ENCODE measurements around the gene OCA2. TPM values are rescaled to one million over a fixed set of nuclear protein-coding genes. Genes with fewer than 3 reads are reported as not detected.

The OCA2 gene
- total and polyA plus RNA-seq, 4 donors: 0.49 to 23.0 (median 2.3) TPM

DNA sequence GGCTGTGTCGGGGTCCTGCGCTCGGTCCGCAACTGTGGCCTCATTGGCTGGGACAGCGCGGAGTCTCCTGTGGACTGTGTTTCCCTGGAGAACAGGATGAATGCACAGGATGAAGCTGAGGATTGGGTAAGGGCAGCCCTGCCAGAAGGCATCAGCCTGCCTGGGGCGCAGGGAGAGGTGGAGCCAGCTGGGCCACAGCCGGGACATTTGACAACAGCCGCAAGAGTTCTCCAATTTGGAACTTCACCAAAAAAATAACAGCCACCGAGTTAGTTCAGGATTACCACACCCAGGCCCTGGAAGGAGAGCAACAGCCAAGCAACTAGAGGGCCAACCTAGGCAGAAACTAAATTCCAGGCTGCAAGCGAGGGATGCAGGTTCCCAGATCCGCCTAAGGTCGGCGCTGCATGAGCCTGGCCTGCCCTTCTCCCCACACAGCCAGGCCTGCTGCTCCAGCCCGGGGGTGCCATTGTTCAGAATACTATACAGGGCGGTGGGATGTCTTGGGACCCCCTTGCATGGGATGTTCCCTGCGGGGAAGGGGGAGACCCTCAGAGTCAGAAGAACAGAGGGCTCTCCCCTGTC is 229.3 kb downstream of the OCA2 start:
- TF ChIP-seq, protein P1, sequence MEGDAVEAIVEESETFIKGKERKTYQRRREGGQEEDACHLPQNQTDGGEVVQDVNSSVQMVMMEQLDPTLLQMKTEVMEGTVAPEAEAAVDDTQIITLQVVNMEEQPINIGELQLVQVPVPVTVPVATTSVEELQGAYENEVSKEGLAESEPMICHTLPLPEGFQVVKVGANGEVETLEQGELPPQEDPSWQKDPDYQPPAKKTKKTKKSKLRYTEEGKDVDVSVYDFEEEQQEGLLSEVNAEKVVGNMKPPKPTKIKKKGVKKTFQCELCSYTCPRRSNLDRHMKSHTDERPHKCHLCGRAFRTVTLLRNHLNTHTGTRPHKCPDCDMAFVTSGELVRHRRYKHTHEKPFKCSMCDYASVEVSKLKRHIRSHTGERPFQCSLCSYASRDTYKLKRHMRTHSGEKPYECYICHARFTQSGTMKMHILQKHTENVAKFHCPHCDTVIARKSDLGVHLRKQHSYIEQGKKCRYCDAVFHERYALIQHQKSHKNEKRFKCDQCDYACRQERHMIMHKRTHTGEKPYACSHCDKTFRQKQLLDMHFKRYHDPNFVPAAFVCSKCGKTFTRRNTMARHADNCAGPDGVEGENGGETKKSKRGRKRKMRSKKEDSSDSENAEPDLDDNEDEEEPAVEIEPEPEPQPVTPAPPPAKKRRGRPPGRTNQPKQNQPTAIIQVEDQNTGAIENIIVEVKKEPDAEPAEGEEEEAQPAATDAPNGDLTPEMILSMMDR (IDR thresholded peaks at IDR 0.05; ENCODE audit: control extremely low read depth, extremely low read depth): no peak
- no peak for ATAC-seq (ENCODE audit: insufficient read depth, low FRiP score)
- peaks cover 0 to 7% (median 0%) of the 10 kb centered on the region in 4 donors for H3K9me3 ChIP-seq (ENCODE audit: control insufficient read depth in 4 of 4, insufficient read depth in 3 of 4, low read length in 3 of 4)
- no peak overlapping the region for H3K27ac ChIP-seq (ENCODE audit: low read depth in 1 of 2, low read length in 1 of 2)
- no peaks in the 10 kb centered on the region for H3K27me3 ChIP-seq (ENCODE audit: control insufficient read depth in 3 of 3, insufficient read depth in 3 of 3, low read length in 2 of 3)
- 88 to 93% methylated on average over 17 of the region's 17 CpGs for WGBS, 2 donors
- H3K9ac ChIP-seq (ENCODE audit: insufficient read depth in 1 of 2, low read length in 2 of 2): no peak overlapping the region
- no peaks in the 10 kb centered on the region for H3K36me3 ChIP-seq (ENCODE audit: control insufficient read depth in 4 of 4, insufficient read depth in 4 of 4, low read length in 4 of 4)
- peaks cover 0 to 17% (median 0%) of the 10 kb centered on the region in 5 donors for H3K4me1 ChIP-seq (ENCODE audit: control insufficient read depth in 5 of 5, insufficient read depth in 5 of 5, low read length in 5 of 5)
- no peak overlapping the region for H3K4me3 ChIP-seq
- DNase-seq: peak; percentile 28 to 69 (median 48)

DNA sequence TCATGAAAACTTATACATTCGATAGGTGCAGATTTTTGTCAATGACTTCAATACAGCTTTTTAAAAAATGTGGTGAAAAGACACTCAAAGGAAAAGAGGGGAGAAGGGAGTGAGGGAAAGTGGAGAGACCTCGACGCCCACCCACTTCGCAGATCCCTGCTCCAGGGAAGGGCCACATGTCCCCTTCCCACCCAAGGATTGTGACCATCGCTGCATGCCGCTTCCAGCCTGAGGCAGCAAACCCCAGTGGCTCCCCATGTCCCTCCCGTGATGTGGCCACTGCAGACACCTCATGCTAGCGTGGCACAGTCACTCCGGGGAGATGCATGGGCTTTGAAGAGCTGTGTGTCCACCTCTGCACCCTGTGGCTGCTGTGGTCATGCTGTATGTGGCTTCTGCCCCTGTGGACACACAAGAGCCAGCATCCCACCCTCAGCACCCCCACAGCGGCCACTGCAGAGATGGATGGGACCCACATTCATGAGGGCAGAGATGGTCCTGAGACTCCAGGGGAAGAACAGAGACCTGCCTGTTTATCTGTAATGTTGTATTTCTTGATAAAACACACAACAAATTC is 230.2 kb downstream of the OCA2 start:
- peaks cover 0 to 7% (median 0%) of the 10 kb centered on the region in 4 donors for H3K9me3 ChIP-seq (ENCODE audit: control insufficient read depth in 4 of 4, insufficient read depth in 3 of 4, low read length in 3 of 4)
- DNase-seq: no peak
- no peak overlapping the region for H3K27ac ChIP-seq (ENCODE audit: low read depth in 1 of 2, low read length in 1 of 2)
- no peaks in the 10 kb centered on the region for H3K36me3 ChIP-seq (ENCODE audit: control insufficient read depth in 4 of 4, insufficient read depth in 4 of 4, low read length in 4 of 4)
- TF ChIP-seq, protein P1 (IDR thresholded peaks at IDR 0.05; ENCODE audit: control extremely low read depth, extremely low read depth): no peak
- no peak overlapping the region for H3K4me3 ChIP-seq
- peaks cover 0 to 17% (median 0%) of the 10 kb centered on the region in 5 donors for H3K4me1 ChIP-seq (ENCODE audit: control insufficient read depth in 5 of 5, insufficient read depth in 5 of 5, low read length in 5 of 5)
- WGBS, 2 donors: 82 to 89% methylated on average over 10 of the region's 10 CpGs
- H3K27me3 ChIP-seq (ENCODE audit: control insufficient read depth in 3 of 3, insufficient read depth in 3 of 3, low read length in 2 of 3): no peaks in the 10 kb centered on the region
- ATAC-seq (ENCODE audit: insufficient read depth, low FRiP score): no peak
- H3K9ac ChIP-seq (ENCODE audit: insufficient read depth in 1 of 2, low read length in 2 of 2): no peak overlapping the region

DNA sequence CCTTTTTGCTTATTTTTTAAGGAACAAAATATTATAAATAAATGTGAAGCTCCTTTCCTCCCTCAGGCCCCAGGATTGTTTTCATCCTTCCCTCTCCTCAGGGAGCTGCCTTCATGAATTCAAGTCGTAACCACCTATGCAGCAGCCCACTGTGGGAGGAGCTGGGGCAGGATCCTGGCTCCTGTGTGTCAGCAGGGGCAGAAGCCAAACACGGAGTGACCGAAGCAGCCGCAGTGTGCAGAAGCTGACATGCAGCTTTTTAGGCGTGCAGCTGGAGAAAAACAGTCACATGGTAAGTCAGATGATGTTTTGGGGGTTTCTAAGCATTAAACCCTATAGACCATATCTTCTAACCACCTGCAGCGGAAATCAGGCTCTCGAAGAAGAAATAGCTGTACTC is 231.3 kb downstream of the OCA2 start:
- Histone ChIP-seq H3K27ac (ENCODE audit: low read depth in 1 of 2, low read length in 1 of 2) (no peak overlapping the region), H3K4me1 (ENCODE audit: control insufficient read depth in 5 of 5, insufficient read depth in 5 of 5, low read length in 5 of 5) (peaks cover 0 to 17% (median 0%) of the 10 kb centered on the region in 5 donors), H3K4me3 (no peak overlapping the region), H3K9ac (ENCODE audit: insufficient read depth in 1 of 2, low read length in 2 of 2) (no peak overlapping the region), H3K9me3 (ENCODE audit: control insufficient read depth in 4 of 4, insufficient read depth in 3 of 4, low read length in 3 of 4) (peaks cover 0 to 8% (median 0%) of the 10 kb centered on the region in 4 donors), H3K27me3 (ENCODE audit: control insufficient read depth in 3 of 3, insufficient read depth in 3 of 3, low read length in 2 of 3) (no peaks in the 10 kb centered on the region), H3K36me3 (ENCODE audit: control insufficient read depth in 4 of 4, insufficient read depth in 4 of 4, low read length in 4 of 4) (no peaks in the 10 kb centered on the region)
- TF ChIP-seq, protein P1 (IDR thresholded peaks at IDR 0.05; ENCODE audit: control extremely low read depth, extremely low read depth): no peak
- 77 to 83% methylated on average over 7 of the region's 7 CpGs for WGBS, 2 donors
- DNase-seq (no peak), ATAC-seq (ENCODE audit: insufficient read depth, low FRiP score) (no peak)

All from lung (tissue), 12 donors.